CD4-positive, alpha-beta T cell treated with Interleukin-12 subunit alpha and Interleukin-12 subunit beta, for 1 hour (primary cell): ENCODE measurements around the gene F12.
A peak's percentile ranks its signal among the peaks of the same experiment; 100 is the strongest.

Experiments used
- DNase-seq: peaks from one replicate; pipeline ENCODE4 v3.0.0-alpha.2; 2020

Gene F12

DNA sequence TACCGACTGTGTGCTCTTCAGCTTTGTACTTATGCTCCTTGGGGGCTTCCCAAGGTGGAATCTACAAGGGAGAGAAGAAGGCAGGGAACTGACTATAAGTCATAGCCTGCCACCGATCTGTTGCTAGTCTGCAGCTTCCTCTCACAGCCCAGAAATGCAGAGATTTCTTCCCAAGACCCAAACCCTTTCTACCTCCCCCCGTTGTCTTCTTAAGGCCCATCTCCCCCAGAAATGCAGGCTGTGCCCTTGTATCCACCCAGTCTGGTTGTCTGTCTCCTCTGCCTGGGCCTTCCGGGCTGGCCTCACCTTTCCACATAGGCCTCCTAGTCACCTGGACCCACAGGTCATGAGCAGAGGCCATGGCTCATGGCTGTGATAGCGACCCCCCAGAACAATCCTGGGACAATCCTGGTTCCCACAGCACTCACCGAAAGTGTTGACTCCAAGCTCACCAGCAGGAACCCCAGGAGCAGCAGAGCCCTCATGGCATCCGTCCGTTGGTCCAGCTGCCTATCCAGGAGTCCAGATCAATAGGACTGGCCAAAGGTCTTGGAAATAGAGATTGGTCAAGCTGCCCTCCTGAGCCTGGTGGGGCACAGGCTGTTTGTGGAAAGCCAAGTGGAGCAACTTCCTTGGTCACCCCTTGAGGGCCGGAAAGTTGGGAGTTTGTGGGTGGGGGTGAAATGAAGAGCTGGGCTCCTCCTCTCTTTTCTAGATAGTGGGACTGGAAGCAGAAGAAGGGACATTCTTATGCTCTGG is at the start of gene F12:
F12 (minus strand) TSS at position 522 of the 759 bp plus-strand sequence; CDS start at position 485, 37 bp downstream.
- no peak for DNase-seq

DNA sequence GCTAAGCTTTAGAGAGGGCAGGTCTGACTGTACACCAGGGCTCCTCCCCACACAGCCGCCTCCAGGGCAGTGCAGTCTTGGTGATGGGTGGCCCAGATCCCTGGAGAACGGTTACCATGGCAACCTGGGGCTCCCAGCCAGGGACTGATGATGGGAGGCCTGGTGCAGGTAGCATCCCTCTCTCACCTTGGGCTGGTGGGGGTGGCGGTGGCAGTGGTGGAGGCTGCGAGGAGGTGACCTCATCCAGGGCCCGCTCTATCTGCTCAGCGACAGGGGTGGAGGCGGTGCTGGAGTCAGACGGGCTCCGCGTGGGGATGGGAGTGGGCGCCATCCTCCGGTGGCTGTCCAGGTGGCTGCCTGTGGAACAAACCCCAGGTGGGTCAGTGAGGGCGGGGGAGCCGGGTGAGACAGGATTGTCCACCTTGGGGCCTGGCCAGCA is 49.6 kb upstream of the F12 start:
- DNase-seq, result no peak

DNA sequence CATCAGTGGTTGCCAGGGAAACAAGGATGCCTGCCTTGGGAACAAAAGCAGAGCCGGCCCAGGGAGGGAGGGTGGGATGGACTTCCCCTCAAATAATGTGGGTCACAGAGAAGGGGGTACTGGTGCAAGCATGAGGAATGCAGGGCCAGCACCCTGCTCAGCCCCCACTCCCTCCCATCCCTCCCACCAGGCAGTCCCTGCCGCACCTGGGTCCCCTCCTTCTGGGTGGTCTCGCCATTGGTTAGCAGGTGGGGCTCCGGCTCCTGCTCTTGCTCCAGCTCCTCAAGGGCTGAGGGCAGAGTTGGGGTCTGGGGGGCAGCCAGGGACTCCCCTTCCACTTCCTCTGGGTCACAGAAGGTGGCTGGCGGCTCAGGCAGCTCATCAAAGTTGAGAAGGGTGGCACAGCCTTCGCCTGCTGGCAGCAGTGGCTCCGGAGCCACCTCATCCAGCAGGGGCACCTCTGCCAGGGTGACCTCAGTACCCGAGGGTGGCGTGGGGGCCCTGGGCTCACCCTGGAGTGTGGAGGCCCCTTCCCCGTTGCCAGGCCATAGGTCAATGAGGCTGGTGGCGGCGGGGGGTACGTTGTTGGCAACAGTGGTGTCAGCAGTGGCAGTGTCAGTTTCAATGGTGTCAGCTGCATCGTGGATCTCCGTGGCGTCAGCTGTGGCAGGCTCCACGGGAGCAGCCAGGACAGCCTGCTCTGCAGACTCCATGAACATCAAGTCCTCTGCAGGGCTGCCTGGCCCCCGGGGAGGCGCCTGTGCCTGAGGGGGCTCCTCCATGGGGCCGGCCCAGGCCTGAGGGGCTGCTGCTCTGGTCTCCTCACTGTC is 48.7 kb upstream of the F12 start:
- no peak for DNase-seq

DNA sequence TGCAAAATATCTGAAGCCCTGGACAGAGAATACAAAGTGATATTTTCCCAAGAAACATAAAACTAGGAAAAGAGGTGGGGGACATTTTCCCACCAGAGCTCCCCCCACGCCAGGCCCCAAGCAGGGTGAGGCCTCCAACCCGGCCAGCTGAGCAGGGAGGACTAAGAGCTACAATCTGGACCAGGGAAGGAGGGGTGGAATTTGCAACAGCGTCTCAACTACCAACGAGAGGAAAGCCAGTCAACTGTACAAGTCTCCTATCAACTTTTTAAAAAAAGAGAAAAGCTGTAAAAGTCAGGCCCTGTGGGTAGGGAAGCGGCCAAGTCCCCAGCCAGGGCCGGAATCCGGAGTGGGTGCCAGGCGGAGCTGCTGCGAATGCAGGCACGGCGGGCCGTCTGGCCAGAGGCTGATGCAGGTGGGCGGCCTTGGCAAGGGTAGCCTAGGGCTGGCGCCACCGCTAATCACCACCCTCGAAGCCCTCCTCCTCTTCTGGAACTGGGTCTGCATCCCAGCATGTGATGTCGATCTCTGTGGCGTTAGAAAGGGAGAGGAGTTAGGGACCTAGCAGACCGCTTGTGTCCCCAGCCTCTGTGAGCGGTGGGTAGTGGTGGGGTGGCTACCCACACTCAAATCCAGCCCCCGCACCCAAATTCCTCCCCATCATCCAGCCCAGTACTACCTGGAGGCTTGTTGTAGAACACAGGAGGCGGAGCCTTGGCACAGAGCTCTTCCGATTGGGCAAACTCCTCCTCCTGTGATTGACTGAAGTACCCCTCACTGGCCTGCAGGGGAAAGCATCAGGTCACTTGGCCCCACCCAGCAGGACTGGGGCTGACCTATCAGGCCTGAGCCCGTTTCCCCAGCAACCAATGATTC is 47.9 kb upstream of the F12 start:
- peak; percentile 79 for DNase-seq

DNA sequence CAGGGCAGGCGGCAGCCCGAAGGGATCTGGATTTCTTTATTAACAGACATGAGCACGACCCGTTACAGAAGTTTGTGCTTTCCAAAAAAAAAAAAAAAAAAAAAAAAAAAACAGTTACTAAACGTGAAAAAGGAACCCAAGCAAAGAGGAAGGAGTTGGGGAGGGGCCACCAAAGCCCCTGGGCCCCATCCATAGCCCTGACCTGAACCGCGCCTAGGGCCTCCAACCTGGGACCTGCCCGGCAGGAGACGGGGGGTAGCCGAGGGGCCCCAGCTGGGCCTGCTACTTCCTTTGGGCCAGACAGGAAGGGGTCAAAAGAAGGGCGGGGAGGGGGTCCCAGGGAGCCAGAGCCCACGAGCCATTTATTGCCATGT is 47.2 kb upstream of the F12 start:
- no peak for DNase-seq

DNA sequence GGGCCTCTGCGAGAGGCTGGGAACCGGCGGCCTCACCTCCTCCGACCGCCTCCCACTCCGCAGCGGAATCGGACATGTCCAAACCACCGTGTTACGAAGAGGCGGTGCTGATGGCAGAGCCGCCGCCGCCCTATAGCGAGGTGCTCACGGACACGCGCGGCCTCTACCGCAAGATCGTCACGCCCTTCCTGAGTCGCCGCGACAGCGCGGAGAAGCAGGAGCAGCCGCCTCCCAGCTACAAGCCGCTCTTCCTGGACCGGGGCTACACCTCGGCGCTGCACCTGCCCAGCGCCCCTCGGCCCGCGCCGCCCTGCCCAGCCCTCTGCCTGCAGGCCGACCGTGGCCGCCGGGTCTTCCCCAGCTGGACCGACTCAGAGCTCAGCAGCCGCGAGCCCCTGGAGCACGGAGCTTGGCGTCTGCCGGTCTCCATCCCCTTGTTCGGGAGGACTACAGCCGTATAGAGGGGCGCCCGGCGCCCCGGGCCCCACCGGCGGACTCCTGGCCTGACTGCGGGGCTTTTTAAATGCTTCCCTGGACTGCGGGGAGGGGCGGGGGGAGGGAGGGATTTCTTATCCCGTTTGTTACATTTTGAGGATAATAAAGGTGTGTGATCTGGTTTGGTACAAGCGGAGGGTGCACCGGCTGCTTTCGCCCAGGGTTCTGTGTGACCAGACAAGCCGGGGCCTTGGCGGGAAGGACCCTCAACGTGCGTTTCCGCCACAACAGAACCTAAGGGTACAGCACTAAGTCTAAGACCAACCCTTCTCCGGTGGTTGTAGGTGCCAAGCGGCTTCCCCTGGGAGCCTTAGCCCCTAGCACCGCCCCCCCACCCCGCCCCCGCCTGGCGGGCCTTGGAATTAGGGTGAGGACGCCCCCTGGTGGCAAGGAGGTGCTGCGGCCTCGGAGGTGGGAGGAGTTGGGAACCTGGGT is 46.6 kb upstream of the F12 start:
- DNase-seq, result peak; percentile 93

DNA sequence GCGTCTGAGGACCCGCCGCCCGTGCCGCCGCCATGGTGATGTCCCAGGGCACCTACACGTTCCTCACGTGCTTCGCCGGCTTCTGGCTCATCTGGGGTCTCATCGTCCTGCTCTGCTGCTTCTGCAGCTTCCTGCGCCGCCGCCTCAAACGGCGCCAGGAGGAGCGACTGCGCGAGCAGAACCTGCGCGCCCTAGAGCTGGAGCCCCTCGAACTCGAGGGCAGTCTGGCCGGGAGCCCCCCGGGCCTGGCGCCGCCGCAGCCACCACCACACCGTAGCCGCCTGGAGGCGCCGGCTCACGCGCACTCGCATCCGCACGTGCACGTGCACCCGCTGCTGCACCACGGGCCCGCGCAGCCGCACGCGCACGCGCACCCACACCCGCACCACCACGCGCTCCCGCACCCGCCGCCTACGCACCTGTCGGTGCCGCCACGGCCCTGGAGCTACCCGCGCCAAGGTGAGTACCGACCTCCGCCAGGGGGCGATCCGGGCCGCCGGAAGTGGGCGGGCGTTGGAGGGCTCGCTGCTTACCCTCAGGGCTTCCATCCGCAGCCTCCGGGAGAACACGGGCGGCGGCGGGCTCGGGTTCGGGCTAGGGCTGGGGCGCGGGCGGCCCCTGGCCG is 45.8 kb upstream of the F12 start:
- peak; percentile 93 for DNase-seq

DNA sequence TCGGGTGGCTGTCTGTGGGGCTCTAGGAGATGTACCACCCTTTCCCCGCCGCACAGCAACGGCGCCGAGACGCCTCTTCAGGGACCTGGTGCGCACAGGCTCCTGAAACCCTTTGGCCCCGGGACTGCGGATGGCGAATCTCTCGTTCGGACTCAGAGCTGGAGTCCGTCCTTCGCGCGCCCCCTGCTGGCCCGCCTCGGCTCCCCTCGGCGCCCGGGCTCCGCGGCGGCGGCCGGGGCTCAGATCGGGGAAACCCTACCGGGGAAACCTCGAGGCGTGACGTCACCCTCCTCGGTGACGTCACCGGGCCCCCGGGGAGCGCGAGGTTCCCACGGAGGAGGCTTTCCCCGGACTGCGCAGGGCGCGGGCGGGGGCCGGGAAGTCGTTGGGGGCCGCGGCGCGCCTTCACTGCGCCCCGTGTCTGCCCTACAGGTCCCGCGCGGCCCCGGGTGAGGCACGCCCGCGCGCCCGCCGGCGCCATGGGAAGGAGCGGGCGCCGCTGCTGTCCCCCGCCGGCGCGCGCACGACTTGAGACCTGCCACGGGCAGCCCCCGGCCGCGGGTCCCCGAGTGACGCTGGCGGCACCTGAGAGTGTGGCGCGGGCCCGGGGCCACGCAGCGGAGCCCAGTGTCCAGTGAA is 45.2 kb upstream of the F12 start:
- peak; percentile 97 for DNase-seq

DNA sequence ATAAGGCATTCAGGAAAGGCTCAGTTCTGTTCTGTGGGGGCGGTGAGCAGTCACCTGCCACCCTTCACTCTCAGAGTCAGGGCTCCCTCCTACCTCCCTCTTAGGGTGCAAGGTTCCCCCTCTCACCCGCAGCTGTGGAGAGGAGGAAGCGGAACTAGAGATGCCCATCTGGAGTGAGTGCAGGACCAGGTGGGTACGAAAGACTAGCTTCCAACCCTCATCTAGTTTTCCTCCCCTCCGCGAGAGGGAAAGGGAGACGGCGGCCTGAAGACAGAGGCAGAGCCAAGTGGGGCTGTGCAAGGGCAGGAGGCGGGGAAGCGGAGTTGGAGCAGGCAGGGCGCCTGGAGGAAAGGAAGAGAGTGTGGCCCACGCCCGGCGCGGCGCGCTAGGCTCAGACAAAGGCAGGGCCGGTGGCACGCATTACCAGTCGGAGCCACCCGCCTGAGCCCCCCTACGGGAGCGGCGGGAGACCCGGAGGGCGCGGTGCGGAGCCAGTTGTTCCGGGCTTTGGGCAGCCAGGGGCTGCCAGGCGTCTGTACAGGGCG is 44.6 kb upstream of the F12 start:
- DNase-seq, result no peak

DNA sequence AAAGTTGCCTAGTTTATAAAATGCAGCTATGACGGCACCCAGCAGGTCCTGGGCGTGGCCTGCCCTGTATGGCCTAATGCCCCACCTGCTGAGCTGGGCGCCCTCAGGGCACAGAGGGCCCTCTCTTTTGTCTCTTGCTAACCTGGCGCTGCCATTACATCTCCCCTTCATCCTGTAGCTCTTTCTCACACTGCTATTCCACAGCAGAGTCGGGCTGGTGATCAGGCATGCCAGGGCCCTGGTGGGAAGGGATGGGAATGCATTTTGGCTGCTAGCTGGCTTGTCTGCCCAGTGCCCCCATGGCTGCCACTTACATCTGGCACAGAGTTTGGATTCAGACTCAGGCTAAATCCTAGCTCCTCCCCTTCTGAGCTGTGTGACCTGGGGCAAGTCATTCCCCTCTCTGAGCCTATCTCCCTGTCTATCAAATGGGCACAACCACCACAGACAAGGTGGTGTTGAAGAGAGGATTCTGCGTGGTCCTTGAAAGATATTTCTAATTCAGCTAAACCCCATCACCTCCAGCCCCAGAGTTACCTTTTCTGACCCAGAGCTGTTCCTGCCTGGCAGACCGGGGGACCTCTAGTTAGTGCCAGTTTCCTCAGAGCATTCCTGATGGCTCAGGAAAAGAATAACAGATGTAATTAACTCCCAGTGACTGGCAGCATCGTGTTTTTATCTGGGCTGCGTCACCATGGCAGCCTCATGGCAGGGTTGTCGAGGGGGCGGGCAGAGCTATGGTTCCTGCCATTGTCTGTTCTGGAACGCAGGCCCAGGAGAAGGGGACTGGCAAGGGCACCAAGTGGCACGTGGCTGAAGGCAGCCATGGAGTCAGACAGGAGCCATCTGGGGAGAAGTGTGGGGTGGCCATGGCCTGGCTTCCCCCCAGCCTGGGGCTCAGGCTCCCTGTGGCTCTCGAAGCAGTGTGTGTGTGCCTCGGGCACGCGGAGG is 43.6 kb upstream of the F12 start:
- DNase-seq, result no peak

DNA sequence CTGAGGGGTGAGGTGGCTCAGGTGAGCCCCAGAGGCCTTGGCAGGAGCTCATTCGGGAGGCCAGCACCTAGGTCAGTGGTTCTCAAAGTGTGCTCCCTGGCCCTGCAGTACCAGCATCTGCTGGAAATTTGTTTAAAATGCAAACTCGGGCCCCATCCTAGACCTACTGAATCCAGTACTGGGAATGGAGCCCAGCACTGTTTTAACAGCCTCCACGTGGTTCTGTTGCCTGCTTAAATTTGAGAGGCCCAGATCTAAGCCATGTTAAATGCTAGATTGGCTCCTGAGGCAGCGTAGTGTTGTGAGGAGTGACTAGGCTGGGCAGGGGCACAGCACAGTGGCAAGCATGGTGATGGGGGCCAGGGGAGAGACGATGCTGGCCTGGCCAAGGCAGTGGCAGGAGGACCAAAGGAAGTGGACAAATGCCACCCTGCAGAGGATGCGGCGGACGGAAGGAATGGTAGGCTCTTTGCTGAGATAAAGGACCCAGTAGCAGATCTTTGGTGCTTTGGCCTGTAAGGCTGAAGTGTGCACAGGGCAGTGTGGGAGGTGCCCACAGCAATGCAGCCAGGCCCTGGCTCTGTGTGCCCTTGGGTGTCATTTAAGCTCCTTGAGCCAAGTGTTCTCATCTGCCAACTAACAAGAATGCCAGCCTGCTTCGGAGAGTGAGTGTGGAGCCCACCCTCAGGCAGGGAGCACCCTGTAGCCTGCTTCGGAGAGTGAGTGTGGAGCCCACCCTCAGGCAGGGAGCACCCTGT is 41.5 kb upstream of the F12 start:
- DNase-seq, result no peak

DNA sequence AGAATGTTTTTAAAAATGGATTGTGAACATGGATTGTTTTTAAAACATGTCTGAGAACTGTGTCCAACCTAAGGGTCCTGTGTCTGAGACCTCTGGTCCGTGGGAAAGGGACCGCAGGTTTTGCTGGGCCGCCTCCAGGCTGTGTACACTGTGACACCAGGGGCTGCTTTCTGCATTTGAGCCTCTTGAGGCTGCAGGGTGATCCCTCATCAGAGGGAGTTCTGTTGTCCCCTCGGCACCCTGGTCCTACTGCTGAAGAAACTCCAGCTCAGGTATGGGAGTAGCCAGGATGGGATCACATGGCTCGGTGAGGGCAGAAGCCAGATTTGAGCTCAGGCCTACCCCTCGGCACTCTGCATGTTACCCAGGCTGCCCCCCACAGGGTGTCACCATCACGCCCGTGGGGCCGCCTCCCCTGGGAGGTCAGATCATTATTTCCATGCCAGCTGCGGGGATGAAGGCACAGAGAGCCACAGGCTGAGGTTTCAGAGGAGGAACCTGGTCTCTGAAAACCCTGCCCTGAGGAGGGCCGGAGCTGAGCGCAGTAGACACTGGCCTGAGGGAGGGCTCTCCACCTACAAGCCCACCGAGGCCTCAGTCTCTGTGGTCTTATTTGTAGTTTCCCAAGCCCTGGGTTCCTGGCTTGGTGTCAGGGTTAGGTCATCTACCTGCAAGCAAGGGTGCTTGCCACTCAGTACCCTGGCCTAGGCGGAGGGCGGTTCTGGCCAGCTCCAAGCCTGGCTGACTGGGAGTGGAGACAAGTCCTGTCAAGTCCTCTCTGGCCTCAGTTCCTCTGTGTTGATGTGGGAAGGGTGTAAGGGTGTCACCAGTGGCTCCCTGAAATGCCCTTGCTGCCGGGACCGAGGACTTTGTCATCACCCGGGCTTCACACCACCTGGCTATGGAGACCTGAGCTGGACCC is 40.0 kb upstream of the F12 start:
- no peak for DNase-seq

DNA sequence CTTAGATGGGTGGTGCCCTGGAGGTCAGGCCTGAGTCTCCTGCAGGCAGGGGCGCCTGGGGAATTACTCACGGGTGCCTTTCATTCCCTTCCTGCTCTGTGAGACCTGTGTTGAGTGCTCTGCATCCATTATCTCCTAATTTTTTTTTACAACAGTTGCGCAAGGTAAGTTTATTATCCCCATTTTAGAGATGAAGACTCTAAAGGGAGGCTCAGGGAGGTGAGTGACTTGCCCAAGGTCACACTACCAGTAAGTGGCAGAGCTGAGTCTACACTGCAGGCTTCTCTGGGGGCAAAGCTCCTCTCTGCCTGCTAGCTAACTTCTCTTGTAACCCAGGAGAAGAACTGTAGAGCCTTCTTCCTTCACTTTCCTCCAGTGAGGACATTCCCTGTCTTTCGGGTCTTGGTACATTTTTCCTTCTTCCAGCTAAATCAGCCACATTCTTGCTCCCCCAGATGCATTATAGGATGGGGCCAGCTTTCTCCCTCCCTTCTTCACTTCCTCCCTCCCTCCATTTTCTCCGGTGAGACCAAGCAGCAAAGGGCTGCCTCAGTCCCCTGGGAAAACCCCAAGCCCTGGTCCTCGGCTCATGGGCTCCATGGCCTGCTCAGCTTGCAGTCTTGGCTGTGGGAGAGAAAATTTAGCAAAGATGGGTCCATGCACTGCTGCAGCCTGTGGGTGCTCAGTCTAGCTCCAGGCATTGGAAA is 39.0 kb upstream of the F12 start:
- no peak for DNase-seq

DNA sequence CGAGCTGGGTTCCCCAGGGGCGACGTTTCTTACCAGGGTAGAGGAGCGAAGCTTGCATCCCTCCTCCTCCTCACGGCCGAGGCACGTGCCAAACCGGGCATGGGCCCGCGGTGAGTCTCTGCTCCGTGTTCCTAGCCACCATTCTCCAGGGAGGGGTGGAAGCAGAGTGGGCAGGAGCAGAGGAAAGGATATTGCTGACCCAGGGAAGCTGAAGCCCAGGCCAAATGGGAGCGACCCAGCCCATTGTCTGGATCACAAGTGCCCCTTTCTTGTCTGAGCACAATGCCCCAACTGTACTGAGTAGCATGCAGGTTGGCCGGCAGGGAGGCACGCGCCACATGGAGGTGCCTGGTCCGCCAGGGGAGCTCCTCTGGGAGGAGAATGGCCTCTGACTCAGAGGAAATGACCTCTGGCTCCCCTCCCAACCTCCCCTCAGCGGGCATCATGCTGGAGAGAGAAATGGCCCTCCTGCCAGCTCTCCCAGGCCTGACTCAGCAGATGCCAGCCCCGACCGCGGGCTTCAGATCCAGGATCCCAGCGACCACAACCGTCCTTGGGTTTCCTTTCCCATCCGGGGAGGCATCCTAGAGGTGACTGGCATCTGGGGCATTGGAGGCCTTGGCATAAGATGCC is 38.4 kb upstream of the F12 start:
- no peak for DNase-seq

DNA sequence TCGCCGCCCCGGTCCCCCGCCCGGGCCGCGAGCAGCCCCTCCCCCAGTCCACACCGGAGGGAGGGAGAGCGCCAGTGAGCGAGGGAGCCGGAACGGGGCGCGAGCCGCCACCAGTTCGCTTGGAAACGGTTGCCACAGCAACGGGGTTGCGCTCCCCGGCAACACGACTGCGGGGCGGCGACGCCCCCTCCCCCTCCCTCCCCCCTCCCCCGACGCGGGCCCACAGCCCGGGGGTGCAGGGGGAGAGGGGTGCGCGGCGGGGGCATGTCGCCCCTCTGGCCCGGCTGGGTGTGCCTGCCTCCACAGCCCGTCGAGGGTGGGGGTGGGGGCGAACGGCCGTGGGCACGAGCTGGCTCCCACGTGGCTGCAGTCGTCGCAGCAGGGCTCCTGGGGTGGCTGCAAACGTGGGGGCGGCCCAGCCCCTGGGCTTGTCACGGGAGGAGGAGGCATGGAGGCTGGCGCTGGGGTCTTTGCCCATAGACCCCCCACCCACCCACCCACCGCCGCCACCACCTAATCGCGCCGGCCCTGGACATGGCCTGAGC is 37.8 kb upstream of the F12 start:
- peak; percentile 89 for DNase-seq
